ENCODE measurements around the gene EDAR.

The EDAR gene

DNA sequence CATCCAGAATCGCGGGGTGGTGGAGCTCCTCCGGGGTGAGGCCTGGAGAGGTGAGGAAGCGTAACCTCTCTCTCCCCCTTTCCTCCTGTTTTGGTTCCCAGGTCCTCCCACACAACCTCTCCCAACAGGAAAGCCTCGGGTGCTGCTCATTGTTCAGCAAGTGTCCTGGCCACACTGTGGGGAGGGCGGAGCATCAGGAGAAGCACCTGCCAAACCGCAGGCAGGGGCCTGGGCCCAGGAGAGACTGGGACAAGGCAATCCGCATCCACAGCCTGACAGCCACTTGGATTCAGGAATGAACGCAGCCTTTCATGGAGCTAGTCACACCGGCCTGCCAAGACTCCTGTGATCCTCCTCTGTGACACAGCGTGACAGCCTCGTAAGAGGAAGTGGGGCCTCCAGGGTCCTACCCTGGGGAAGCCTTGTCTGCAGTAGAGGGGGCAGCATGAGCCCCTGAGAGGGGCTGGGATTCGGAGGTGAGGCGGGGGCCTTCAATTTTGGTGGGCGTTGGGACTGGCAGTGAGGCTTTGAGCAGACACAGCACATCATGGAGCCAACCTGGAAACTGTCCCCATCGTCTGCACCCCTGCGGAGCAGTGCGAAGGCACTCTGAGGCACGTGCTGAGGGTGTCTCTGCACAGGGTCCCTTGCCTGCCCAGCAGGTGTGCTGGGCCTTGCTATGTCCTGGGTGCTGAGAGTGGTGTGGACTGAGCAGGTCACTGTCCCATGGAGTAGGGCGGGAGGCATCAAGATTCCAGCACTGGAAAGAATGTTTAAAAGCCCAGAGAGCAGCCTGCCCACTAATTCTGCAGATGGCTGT is 62.2 kb downstream of the EDAR start:
- H3K9ac ChIP-seq (ENCODE audit: low read length): no peak overlapping the region
- no peak overlapping the region for H3K4me3 ChIP-seq (ENCODE audit: low read length)
- no peaks in the 10 kb centered on the region for H3K27me3 ChIP-seq (ENCODE audit: control insufficient read depth, insufficient read depth, low read length)
- no peaks in the 10 kb centered on the region for H3K9me3 ChIP-seq (ENCODE audit: control insufficient read depth, low read depth, low read length)
- H3K27ac ChIP-seq (ENCODE audit: low read length): no peak overlapping the region
- no peaks in the 10 kb centered on the region for H3K4me1 ChIP-seq (ENCODE audit: control insufficient read depth, low read depth, low read length)
- H3K36me3 ChIP-seq (ENCODE audit: control insufficient read depth, low read depth, low read length): no peaks in the 10 kb centered on the region

DNA sequence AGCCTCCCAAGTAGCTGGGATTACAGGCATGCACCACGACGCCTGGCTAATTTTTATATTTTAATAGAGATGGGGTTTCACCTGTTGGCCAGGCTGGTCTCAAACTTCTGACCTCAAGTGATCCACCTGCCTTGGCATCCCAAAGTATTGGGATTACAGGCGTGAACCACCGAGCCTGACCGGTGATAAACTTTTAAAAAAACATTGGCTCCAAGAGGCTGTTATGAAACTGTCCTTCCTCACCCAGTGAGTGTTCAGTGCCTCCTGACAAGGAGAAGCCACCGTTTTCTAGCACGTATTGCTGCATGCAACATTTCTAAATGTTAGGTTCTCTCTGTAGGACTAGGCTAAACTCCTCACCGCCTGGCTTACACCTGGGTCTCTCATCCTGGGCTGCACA is 63.3 kb downstream of the EDAR start:
- Histone ChIP-seq H3K9me3 (ENCODE audit: control insufficient read depth, low read depth, low read length) (no peaks in the 10 kb centered on the region), H3K27me3 (ENCODE audit: control insufficient read depth, insufficient read depth, low read length) (no peaks in the 10 kb centered on the region)

DNA sequence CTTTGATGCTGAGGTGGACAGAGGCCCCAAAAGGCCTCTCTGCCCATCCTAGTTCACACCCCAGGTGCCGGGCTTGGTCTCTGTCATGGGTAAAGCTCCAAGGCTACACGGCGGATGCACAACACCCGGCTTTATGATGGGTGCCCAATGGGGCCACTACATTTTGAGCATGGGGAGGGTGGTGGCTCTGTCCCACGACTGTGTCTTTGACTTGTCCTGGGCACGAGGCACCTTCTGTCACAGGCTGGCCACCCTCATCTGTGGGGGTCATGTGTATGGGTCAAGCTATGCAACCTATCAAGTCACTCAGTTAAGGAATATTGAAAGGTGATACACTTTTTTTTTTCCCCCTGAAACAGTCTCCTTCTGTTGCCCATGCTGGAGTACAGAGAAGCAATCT is 63.7 kb downstream of the EDAR start:
- no peak overlapping the region for H3K27ac ChIP-seq (ENCODE audit: low read length)
- no peak overlapping the region for H3K4me3 ChIP-seq (ENCODE audit: low read length)
- no peaks in the 10 kb centered on the region for H3K27me3 ChIP-seq (ENCODE audit: control insufficient read depth, insufficient read depth, low read length)
- H3K4me1 ChIP-seq (ENCODE audit: control insufficient read depth, low read depth, low read length): no peaks in the 10 kb centered on the region
- H3K36me3 ChIP-seq (ENCODE audit: control insufficient read depth, low read depth, low read length): no peaks in the 10 kb centered on the region
- no peak overlapping the region for H3K9ac ChIP-seq (ENCODE audit: low read length)
- H3K9me3 ChIP-seq (ENCODE audit: control insufficient read depth, low read depth, low read length): no peaks in the 10 kb centered on the region

More for the DNA sequence above, 63.3 kb downstream of the EDAR start:
- H3K9ac ChIP-seq (ENCODE audit: low read length): no peak overlapping the region
- H3K4me1 ChIP-seq (ENCODE audit: control insufficient read depth, low read depth, low read length): no peaks in the 10 kb centered on the region
- no peak overlapping the region for H3K4me3 ChIP-seq (ENCODE audit: low read length)
- no peak overlapping the region for H3K27ac ChIP-seq (ENCODE audit: low read length)
- H3K36me3 ChIP-seq (ENCODE audit: control insufficient read depth, low read depth, low read length): no peaks in the 10 kb centered on the region

GRCh38 chr2:108924580-108925251 is 64.3 kb downstream of the EDAR start:
- no peaks in the 10 kb centered on the region for H3K27me3 ChIP-seq (ENCODE audit: control insufficient read depth, insufficient read depth, low read length)
- H3K27ac ChIP-seq (ENCODE audit: low read length): no peak overlapping the region
- no peak overlapping the region for H3K4me3 ChIP-seq (ENCODE audit: low read length)
- no peaks in the 10 kb centered on the region for H3K36me3 ChIP-seq (ENCODE audit: control insufficient read depth, low read depth, low read length)
- H3K9ac ChIP-seq (ENCODE audit: low read length): no peak overlapping the region
- H3K9me3 ChIP-seq (ENCODE audit: control insufficient read depth, low read depth, low read length): no peaks in the 10 kb centered on the region
- no peaks in the 10 kb centered on the region for H3K4me1 ChIP-seq (ENCODE audit: control insufficient read depth, low read depth, low read length)

DNA sequence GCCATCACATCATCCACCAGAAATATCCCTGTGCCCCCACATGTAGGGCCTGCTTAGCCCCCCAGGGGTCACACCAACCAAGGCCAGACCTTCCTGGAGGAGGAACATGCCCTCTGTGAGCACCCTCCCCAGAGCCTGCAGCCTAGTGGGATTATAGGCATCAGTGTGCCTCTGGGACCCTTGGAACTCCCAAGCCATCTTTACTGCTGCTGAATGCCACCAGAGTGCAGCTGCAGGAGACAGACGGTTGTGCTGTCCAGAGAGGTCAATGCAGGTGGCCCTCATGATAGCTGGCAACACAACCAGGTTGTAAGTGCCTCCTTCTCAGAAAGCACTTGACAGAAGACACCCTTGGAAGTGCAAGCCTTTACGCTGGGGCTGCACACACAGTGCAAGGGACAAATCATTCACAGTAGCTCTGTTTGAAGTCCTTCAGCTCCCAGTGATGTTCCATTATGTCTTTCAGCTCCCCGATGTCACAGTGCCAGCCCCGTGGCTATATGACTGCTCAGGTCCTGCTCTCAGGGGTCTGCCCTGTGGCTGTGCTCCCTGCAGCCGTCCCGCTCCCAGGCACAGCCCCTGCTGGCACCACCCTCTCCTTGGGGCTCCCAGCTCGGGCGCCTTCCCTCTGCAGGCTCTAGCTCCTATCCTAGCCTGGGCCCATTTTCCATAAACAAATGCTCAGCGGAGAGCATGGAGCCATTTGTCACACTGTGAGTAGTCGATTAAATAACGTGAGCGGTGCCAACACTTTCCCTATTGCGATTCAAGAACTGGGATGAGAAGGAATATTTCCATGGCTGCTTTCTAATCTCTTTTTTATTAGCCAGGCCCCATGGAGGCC is 65.1 kb downstream of the EDAR start:
- Histone ChIP-seq H3K9me3 (ENCODE audit: control insufficient read depth, low read depth, low read length) (no peaks in the 10 kb centered on the region), H3K36me3 (ENCODE audit: control insufficient read depth, low read depth, low read length) (no peaks in the 10 kb centered on the region), H3K4me3 (ENCODE audit: low read length) (no peak overlapping the region), H3K27me3 (ENCODE audit: control insufficient read depth, insufficient read depth, low read length) (no peaks in the 10 kb centered on the region), H3K9ac (ENCODE audit: low read length) (no peak overlapping the region), H3K27ac (ENCODE audit: low read length) (no peak overlapping the region), H3K4me1 (ENCODE audit: control insufficient read depth, low read depth, low read length) (no peaks in the 10 kb centered on the region)

GRCh38 chr2:108923019-108923700 is 65.9 kb downstream of the EDAR start:
- Histone ChIP-seq H3K4me1 (ENCODE audit: control insufficient read depth, low read depth, low read length) (no peaks in the 10 kb centered on the region), H3K9ac (ENCODE audit: low read length) (no peak overlapping the region), H3K9me3 (ENCODE audit: control insufficient read depth, low read depth, low read length) (no peaks in the 10 kb centered on the region), H3K36me3 (ENCODE audit: control insufficient read depth, low read depth, low read length) (no peaks in the 10 kb centered on the region), H3K4me3 (ENCODE audit: low read length) (no peak overlapping the region), H3K27me3 (ENCODE audit: control insufficient read depth, insufficient read depth, low read length) (no peaks in the 10 kb centered on the region), H3K27ac (ENCODE audit: low read length) (no peak overlapping the region)

GRCh38 chr2:108922141-108922915 is 66.7 kb downstream of the EDAR start:
- H3K27ac ChIP-seq (ENCODE audit: low read length): no peak overlapping the region
- no peaks in the 10 kb centered on the region for H3K4me1 ChIP-seq (ENCODE audit: control insufficient read depth, low read depth, low read length)
- no peaks in the 10 kb centered on the region for H3K27me3 ChIP-seq (ENCODE audit: control insufficient read depth, insufficient read depth, low read length)
- no peaks in the 10 kb centered on the region for H3K9me3 ChIP-seq (ENCODE audit: control insufficient read depth, low read depth, low read length)
- no peak overlapping the region for H3K4me3 ChIP-seq (ENCODE audit: low read length)
- no peaks in the 10 kb centered on the region for H3K36me3 ChIP-seq (ENCODE audit: control insufficient read depth, low read depth, low read length)
- H3K9ac ChIP-seq (ENCODE audit: low read length): no peak overlapping the region

DNA sequence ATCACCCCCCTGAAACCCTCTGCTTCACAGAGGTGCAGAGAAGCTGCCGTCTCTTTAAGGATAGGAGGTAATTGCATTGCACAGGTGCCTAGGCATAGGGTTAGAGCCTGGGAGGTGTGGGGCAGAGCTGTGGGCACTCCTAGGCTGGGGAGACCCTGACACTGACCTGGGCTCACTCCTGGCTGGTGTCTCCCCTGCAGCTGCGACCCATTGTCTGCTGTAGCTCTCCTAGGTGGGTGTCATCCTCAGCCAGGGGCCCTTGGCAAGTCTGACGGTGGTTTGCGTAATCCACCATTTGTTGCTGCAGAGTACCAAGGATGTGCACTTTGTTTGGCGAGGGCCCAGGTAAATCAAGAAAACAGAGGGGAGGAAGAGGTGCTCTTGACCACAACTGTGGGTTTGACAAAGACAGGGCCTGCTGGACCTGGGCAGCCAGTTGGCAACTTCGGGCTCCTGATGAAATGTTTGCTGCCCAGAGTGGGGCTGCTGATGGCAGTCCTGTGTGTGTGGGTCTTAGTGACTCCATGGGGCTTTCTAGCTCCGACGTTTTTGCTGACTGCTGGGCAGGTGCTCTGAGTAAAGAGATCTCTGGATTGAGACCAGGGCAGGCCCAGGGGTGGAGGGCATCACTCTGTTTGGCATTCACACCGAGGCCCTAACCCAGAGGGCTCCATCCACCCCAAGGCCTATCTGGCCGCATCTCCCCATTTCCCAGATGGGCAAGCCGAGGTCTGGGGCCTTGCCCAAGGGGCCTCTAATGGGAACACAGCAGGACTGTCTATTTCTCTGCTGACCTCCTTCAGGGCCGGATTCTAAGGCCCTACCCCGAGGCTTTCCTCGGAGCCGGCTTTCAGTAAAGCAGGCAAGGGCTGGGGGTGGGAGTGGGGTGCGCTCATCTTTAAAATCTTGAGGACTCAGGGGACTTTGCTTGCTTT is 67.7 kb downstream of the EDAR start:
- Histone ChIP-seq H3K27me3 (ENCODE audit: control insufficient read depth, insufficient read depth, low read length) (no peaks in the 10 kb centered on the region), H3K9ac (ENCODE audit: low read length) (no peak overlapping the region), H3K4me3 (ENCODE audit: low read length) (no peak overlapping the region), H3K4me1 (ENCODE audit: control insufficient read depth, low read depth, low read length) (no peaks in the 10 kb centered on the region), H3K9me3 (ENCODE audit: control insufficient read depth, low read depth, low read length) (no peaks in the 10 kb centered on the region), H3K36me3 (ENCODE audit: control insufficient read depth, low read depth, low read length) (no peaks in the 10 kb centered on the region), H3K27ac (ENCODE audit: low read length) (no peak overlapping the region)

GRCh38 chr2:108920686-108921085 is 68.3 kb downstream of the EDAR start:
- Histone ChIP-seq H3K9me3 (ENCODE audit: control insufficient read depth, low read depth, low read length) (no peaks in the 10 kb centered on the region), H3K4me3 (ENCODE audit: low read length) (no peak overlapping the region), H3K9ac (ENCODE audit: low read length) (no peak overlapping the region), H3K27me3 (ENCODE audit: control insufficient read depth, insufficient read depth, low read length) (no peaks in the 10 kb centered on the region), H3K27ac (ENCODE audit: low read length) (no peak overlapping the region), H3K4me1 (ENCODE audit: control insufficient read depth, low read depth, low read length) (no peaks in the 10 kb centered on the region), H3K36me3 (ENCODE audit: control insufficient read depth, low read depth, low read length) (no peaks in the 10 kb centered on the region)

Data from iPS-18a (cell line).